Aorta (tissue), 5 donors: ENCODE results near the gene IFI27. TPM values are rescaled to one million over a fixed set of nuclear protein-coding genes. Genes with fewer than 3 reads are reported as not detected.

Experiments used
- ATAC-seq: fragments of 200-7000 bp; cut with Tn5 transposase; one replicate; pipeline ENCODE4 v1.9.1; 2022; ENCODE audit warnings: moderate library complexity; ENCODE audit not compliant: low FRiP score
- DNase-seq, 2 donors: peaks; one replicate each; pipeline ENCODE4 v3.0.0-alpha.2; 2020
- H3K27ac ChIP-seq, 2 donors: one replicate each; pipeline ENCODE4 v1.5.1; 2013; ENCODE audit warnings: low read length in 2 of 2, mild to moderate bottlenecking in 2 of 2, moderate library complexity in 2 of 2, control low read depth in 1 of 2, inconsistent platforms in 1 of 2, low read depth in 1 of 2
- H3K27me3 ChIP-seq, 2 donors: one replicate each; pipeline ENCODE4 v1.6.1; 2013; ENCODE audit warnings: control low read depth in 1 of 2, low read length in 1 of 2, mild to moderate bottlenecking in 1 of 2, moderate library complexity in 1 of 2; ENCODE audit not compliant: insufficient read depth in 2 of 2, control insufficient read depth in 1 of 2
- H3K36me3 ChIP-seq, 2 donors: one replicate each; pipeline ENCODE4 v1.6.1; 2013; ENCODE audit warnings: control low read depth in 1 of 2, low read length in 1 of 2, mild to moderate bottlenecking in 1 of 2; ENCODE audit not compliant: insufficient read depth in 2 of 2, control insufficient read depth in 1 of 2
- H3K4me1 ChIP-seq, 2 donors: one replicate each; pipeline ENCODE4 v1.6.1; 2013; ENCODE audit warnings: low read length in 2 of 2, control low read depth in 1 of 2, mild to moderate bottlenecking in 1 of 2, moderate library complexity in 1 of 2; ENCODE audit not compliant: insufficient read depth in 2 of 2, control insufficient read depth in 1 of 2
- H3K4me3 ChIP-seq, 2 donors: one replicate each; pipeline ENCODE4 v1.5.1; 2013; ENCODE audit warnings: low read length in 2 of 2, control low read depth in 1 of 2, mild to moderate bottlenecking in 1 of 2
- H3K9me3 ChIP-seq: one replicate; pipeline ENCODE4 v1.6.1; 2013; ENCODE audit warnings: mild to moderate bottlenecking, low read length; ENCODE audit not compliant: control insufficient read depth
- WGBS, 2 donors: extraction: QIAGEN DNeasy Blood & Tissue Kit; methylation state at CpG; one replicate each; pipeline ENCODE4 v1.1.7; 2013; 5-methylcytosine and 5-hydroxymethylcytosine counted together
- intact Hi-C, 2 donors: fragments of 100-400 bp; cut with DNase I; formaldehyde crosslinking; loops; one replicate each; pipeline versions ENCODE4 v1.14.2 to v1.15.0; 2022
- polyA plus RNA-seq, 2 donors: library from polyadenylated mRNA; stranded (reverse); fragments of 200-250 nt; gene quantifications; one replicate each; pipeline ENCODE4 v1.2.3, GENCODE V29; 2013
- total RNA-seq, 2 donors: library from RNA; stranded (reverse); fragmentation: NEBNext Ultra II Directional; extraction: Animal tissue kit (Norgen Biotek cat#: 25700); gene quantifications; one replicate each; pipeline ENCODE4 v1.2.1, GENCODE V29; 2021
- donor health status: healthy with polysubstance abuse.
- donor health status: Bipolar disorder and iron deficiency.
- donor health status: DM: no; HTN: no; CAD: no.
- donor health status: DM: no; HTN: no; CAD: no.
- donor health status: DM: yes; HTN: yes; CAD: no.

Gene IFI27
- total and polyA plus RNA-seq, 4 donors, result 42.4 to 222 (median 106) TPM

- Histone ChIP-seq H3K9me3 (peaks cover 8% of the 10 kb centered on the region), H3K4me1 (no peaks in the 10 kb centered on the region), H3K27me3 (no peaks in the 10 kb centered on the region), H3K27ac (no peak overlapping the region), H3K36me3 (no peaks in the 10 kb centered on the region), H3K4me3 (no peak overlapping the region)
- 84 to 90% methylated on average over 10 of the region's 10 CpGs for WGBS, 2 donors
- DNase-seq (no peak), ATAC-seq (no peak)
- intact Hi-C loops, result no loop called here
Observed at GRCh38 chr14:94116701-94117100, 6.2 kb downstream of the IFI27 start.

GRCh38 chr14:94117856-94118255 is 7.3 kb downstream of the IFI27 start:
- no peak overlapping the region for H3K4me3 ChIP-seq
- no peak for DNase-seq
- peaks cover 8% of the 10 kb centered on the region for H3K9me3 ChIP-seq
- H3K27ac ChIP-seq, result no peak overlapping the region
- intact Hi-C loops, result no loop called here
- no peak for ATAC-seq
- no peaks in the 10 kb centered on the region for H3K27me3 ChIP-seq
- 76 to 77% methylated on average over 9 of the region's 9 CpGs for WGBS, 2 donors
- no peaks in the 10 kb centered on the region for H3K4me1 ChIP-seq
- no peaks in the 10 kb centered on the region for H3K36me3 ChIP-seq

- H3K4me3 ChIP-seq, result no peak overlapping the region
- no peaks in the 10 kb centered on the region for H3K4me1 ChIP-seq
- H3K27ac ChIP-seq, result no peak overlapping the region
- DNase-seq (no peak), ATAC-seq (no peak)
- H3K27me3 ChIP-seq, result no peaks in the 10 kb centered on the region
- peaks cover 8% of the 10 kb centered on the region for H3K9me3 ChIP-seq
- intact Hi-C loops, result no loop called here
- H3K36me3 ChIP-seq, result no peaks in the 10 kb centered on the region
Observed at GRCh38 chr14:94119071-94119470, 8.5 kb downstream of the IFI27 start.

- H3K9me3 ChIP-seq, result peaks cover 8% of the 10 kb centered on the region
- intact Hi-C loops, result no loop called here
- no peaks in the 10 kb centered on the region for H3K27me3 ChIP-seq
- DNase-seq (no peak), ATAC-seq (no peak)
- WGBS, 2 donors, result 70 to 72% methylated on average over 5 of the region's 5 CpGs
- no peak overlapping the region for H3K4me3 ChIP-seq
- H3K27ac ChIP-seq, result no peak overlapping the region
- no peaks in the 10 kb centered on the region for H3K4me1 ChIP-seq
- H3K36me3 ChIP-seq, result no peaks in the 10 kb centered on the region
Observed at GRCh38 chr14:94120667-94121340, 10.3 kb downstream of the IFI27 start.

GRCh38 chr14:94121485-94121884 is 10.9 kb downstream of the IFI27 start:
- H3K27me3 ChIP-seq, result no peaks in the 10 kb centered on the region
- ATAC-seq (no peak), DNase-seq (no peak)
- intact Hi-C loops, result no loop called here
- no peak overlapping the region for H3K27ac ChIP-seq
- H3K4me3 ChIP-seq, result no peak overlapping the region
- 38 to 50% methylated on average over 3 of the region's 3 CpGs for WGBS, 2 donors
- H3K4me1 ChIP-seq, result no peaks in the 10 kb centered on the region
- peaks cover 8% of the 10 kb centered on the region for H3K9me3 ChIP-seq
- H3K36me3 ChIP-seq, result no peaks in the 10 kb centered on the region

GRCh38 chr14:94122438-94122837 is 11.9 kb downstream of the IFI27 start:
- Histone ChIP-seq H3K4me1 (no peaks in the 10 kb centered on the region), H3K27ac (no peak overlapping the region), H3K27me3 (no peaks in the 10 kb centered on the region), H3K9me3 (peaks cover 8% of the 10 kb centered on the region), H3K36me3 (no peaks in the 10 kb centered on the region), H3K4me3 (no peak overlapping the region)
- no peak for ATAC-seq
- no peak for DNase-seq
- intact Hi-C loops, result no loop called here
- WGBS, 2 donors, result 64 to 92% methylated on average over 3 of the region's 3 CpGs

- Histone ChIP-seq H3K4me3 (no peak overlapping the region), H3K36me3 (no peaks in the 10 kb centered on the region), H3K27me3 (no peaks in the 10 kb centered on the region), H3K27ac (no peak overlapping the region), H3K4me1 (no peaks in the 10 kb centered on the region), H3K9me3 (peaks cover 8% of the 10 kb centered on the region)
- no peak for ATAC-seq
- intact Hi-C loops, result no loop called here
- WGBS, 2 donors, result 92 to 93% methylated on average over 9 of the region's 9 CpGs
- DNase-seq, result no peak
Observed at GRCh38 chr14:94123296-94123695, 12.8 kb downstream of the IFI27 start.

- H3K27ac ChIP-seq, result no peak overlapping the region
Observed at GRCh38 chr14:94123868-94124267, 13.3 kb downstream of the IFI27 start.

GRCh38 chr14:94124582-94125377 is 14.2 kb downstream of the IFI27 start:
- Histone ChIP-seq H3K36me3 (no peaks in the 10 kb centered on the region), H3K4me3 (no peak overlapping the region), H3K27ac (no peak overlapping the region), H3K27me3 (no peaks in the 10 kb centered on the region), H3K4me1 (no peaks in the 10 kb centered on the region), H3K9me3 (peaks cover 5% of the 10 kb centered on the region)
- WGBS, 2 donors, result 78 to 92% methylated on average over 9 of the region's 9 CpGs
- intact Hi-C loops, result loop anchor here in 1 of 2 donors (5.0 kb wide), 1 partner anchor 42 kb away; the partner anchor contains the start of genes DDX24 and IFI27L1
- no peak for DNase-seq
- ATAC-seq, result no peak

More at GRCh38 chr14:94123868-94124267, 13.3 kb downstream of the IFI27 start:
- intact Hi-C loops, result no loop called here
- no peak for DNase-seq
- WGBS, 2 donors, result 89 to 92% methylated on average over 1 of the region's 1 CpG
- Histone ChIP-seq H3K36me3 (no peaks in the 10 kb centered on the region), H3K4me3 (no peak overlapping the region), H3K4me1 (no peaks in the 10 kb centered on the region), H3K9me3 (peaks cover 8% of the 10 kb centered on the region), H3K27me3 (no peaks in the 10 kb centered on the region)
- ATAC-seq, result no peak
